Loucy (cell line): ENCODE results near the gene SBK2.
"Not testable (repeated sequence)": the region's sequence is repeated elsewhere in the genome, so short reads cannot be mapped to it uniquely, and the experiment has no call there.

Experiments used
- H2AFZ ChIP-seq: fragments of 200-600 bp; sonication (generic); 2 replicates; pipeline ENCODE4 v1.6.0; 2016; ENCODE audit warnings: antibody characterized with exemption, mild to moderate bottlenecking, low read length, moderate library complexity
- H3F3A ChIP-seq: fragments of 200-600 bp; 2 replicates; pipeline ENCODE4 v1.6.0; 2016; ENCODE audit warnings: antibody characterized with exemption, low read depth, mild to moderate bottlenecking
- H3K27me3 ChIP-seq: fragments of 200-600 bp; sonication (generic); 2 replicates; pipeline ENCODE4 v1.6.1; 2014; ENCODE audit warnings: low read length, mild to moderate bottlenecking; ENCODE audit not compliant: insufficient read depth, poor library complexity, severe bottlenecking
- H3K36me3 ChIP-seq: fragments of 200-600 bp; sonication (generic); 2 replicates; pipeline ENCODE4 v1.6.1; 2016; ENCODE audit warnings: low read length; ENCODE audit not compliant: insufficient read depth
- H3K4me1 ChIP-seq: fragments of 200-600 bp; sonication (generic); 2 replicates; pipeline ENCODE4 v1.5.1; 2014; ENCODE audit warnings: low read length, mild to moderate bottlenecking; ENCODE audit not compliant: insufficient read depth, poor library complexity, severe bottlenecking
- H3K4me2 ChIP-seq: fragments of 200-600 bp; sonication (generic); 2 replicates; pipeline ENCODE4 v1.6.0; 2014; ENCODE audit warnings: antibody characterized with exemption, low read length, low read depth, mild to moderate bottlenecking; ENCODE audit not compliant: poor library complexity, severe bottlenecking
- H3K4me3 ChIP-seq: fragments of 200-600 bp; sonication (generic); 2 replicates; pipeline ENCODE4 v1.5.1; 2014; ENCODE audit warnings: low read length, mild to moderate bottlenecking, mixed read lengths; ENCODE audit not compliant: poor library complexity, severe bottlenecking
- H3K79me2 ChIP-seq: fragments of 200-600 bp; sonication (generic); 2 replicates; pipeline ENCODE4 v1.6.1; 2014; ENCODE audit warnings: low read length; ENCODE audit not compliant: insufficient read depth
- H3K9ac ChIP-seq: fragments of 200-600 bp; sonication (generic); 2 replicates; pipeline ENCODE4 v1.6.0; 2014; ENCODE audit warnings: mild to moderate bottlenecking, low read depth, low read length, moderate library complexity; ENCODE audit not compliant: poor library complexity, severe bottlenecking
- H3K9me2 ChIP-seq: fragments of 200-600 bp; sonication (generic); replicated peaks from 2 replicates; pipeline ENCODE4 v1.6.1; 2016; ENCODE audit warnings: low read depth, low read length, mixed read lengths
- H3K9me3 ChIP-seq: fragments of 200-600 bp; sonication (generic); 2 replicates; pipeline ENCODE4 v1.6.1; 2014; ENCODE audit warnings: mild to moderate bottlenecking, antibody characterized with exemption, low read length, low read depth; ENCODE audit not compliant: insufficient read depth
- H4K20me1 ChIP-seq: fragments of 200-600 bp; sonication (generic); 2 replicates; pipeline ENCODE4 v1.6.0; 2014; ENCODE audit warnings: antibody characterized with exemption, low read length, mild to moderate bottlenecking; ENCODE audit not compliant: insufficient read depth, poor library complexity, severe bottlenecking
- CTCF ChIP-seq: fragments of 200-600 bp; sonication (generic); conservative IDR thresholded peaks from 2 replicates; pipeline ENCODE4 v1.5.1; 2014; ENCODE audit warnings: mild to moderate bottlenecking, antibody characterized with exemption, low read length
- EZH2phosphoT487 ChIP-seq: fragments of 200-600 bp; IDR thresholded peaks from 2 replicates; pipeline ENCODE4 v1.6.1; 2018; ENCODE audit warnings: antibody characterized with exemption, mild to moderate bottlenecking, moderate library complexity, borderline replicate concordance

The SBK2 gene

GRCh38 chr19:55535173-55535964, 1.6 kb downstream of the SBK2 start:
- Histone ChIP-seq H3F3A (no peaks in the 10 kb centered on the region), H3K4me1 (no peaks in the 10 kb centered on the region), H4K20me1 (no peaks in the 10 kb centered on the region), H3K4me2 (no peak overlapping the region), H3K27me3 (no peaks in the 10 kb centered on the region), H3K9ac (no peak overlapping the region), H3K79me2 (no peaks in the 10 kb centered on the region), H3K9me2 (no peaks in the 10 kb centered on the region), H3K36me3 (no peaks in the 10 kb centered on the region), H3K4me3 (no peak overlapping the region), H3K9me3 (no peaks in the 10 kb centered on the region), H2AFZ (no peak overlapping the region)
- no peak for TF ChIP-seq CTCF
- TF ChIP-seq EZH2phosphoT487 = no peak

GRCh38 chr19:55534280-55534679, 2.7 kb downstream of the SBK2 start:
- H3K4me3 ChIP-seq, H3K79me2 ChIP-seq, H3K9ac ChIP-seq, H3K9me3 ChIP-seq, H4K20me1 ChIP-seq, H3K4me1 ChIP-seq, H3K27me3 ChIP-seq, H3F3A ChIP-seq, H3K9me2 ChIP-seq, H3K4me2 ChIP-seq, H2AFZ ChIP-seq, H3K36me3 ChIP-seq: not testable (repeated sequence)

- H3K27me3 ChIP-seq = no peaks in the 10 kb centered on the region
- H3F3A ChIP-seq = no peaks in the 10 kb centered on the region
- H3K4me1 ChIP-seq = no peaks in the 10 kb centered on the region
- no peak overlapping the region for H3K4me2 ChIP-seq
- no peak overlapping the region for H3K4me3 ChIP-seq
- H3K9me3 ChIP-seq = no peaks in the 10 kb centered on the region
- H3K9ac ChIP-seq = no peak overlapping the region
- no peaks in the 10 kb centered on the region for H3K79me2 ChIP-seq
- TF ChIP-seq CTCF (no peak), EZH2phosphoT487 (no peak)
- no peaks in the 10 kb centered on the region for H4K20me1 ChIP-seq
- no peaks in the 10 kb centered on the region for H3K36me3 ChIP-seq
- no peak overlapping the region for H2AFZ ChIP-seq
- no peaks in the 10 kb centered on the region for H3K9me2 ChIP-seq
Observed at GRCh38 chr19:55530996-55531395, 5.9 kb downstream of the SBK2 start.
